GM21737 (cell line): ENCODE measurements around the gene ALDH3B2.
"Not testable (repeated sequence)": the region's sequence is repeated elsewhere in the genome, so short reads cannot be mapped to it uniquely, and the experiment has no call there.

Source experiments
- ATAC-seq: cut with Tn5 transposase; IDR thresholded peaks from one replicate; pipeline ENCODE4 v1.9.1; 2021; ENCODE audit warnings: mild to moderate bottlenecking, moderate library complexity; ENCODE audit not compliant: unreplicated experiment

ALDH3B2 gene

DNA sequence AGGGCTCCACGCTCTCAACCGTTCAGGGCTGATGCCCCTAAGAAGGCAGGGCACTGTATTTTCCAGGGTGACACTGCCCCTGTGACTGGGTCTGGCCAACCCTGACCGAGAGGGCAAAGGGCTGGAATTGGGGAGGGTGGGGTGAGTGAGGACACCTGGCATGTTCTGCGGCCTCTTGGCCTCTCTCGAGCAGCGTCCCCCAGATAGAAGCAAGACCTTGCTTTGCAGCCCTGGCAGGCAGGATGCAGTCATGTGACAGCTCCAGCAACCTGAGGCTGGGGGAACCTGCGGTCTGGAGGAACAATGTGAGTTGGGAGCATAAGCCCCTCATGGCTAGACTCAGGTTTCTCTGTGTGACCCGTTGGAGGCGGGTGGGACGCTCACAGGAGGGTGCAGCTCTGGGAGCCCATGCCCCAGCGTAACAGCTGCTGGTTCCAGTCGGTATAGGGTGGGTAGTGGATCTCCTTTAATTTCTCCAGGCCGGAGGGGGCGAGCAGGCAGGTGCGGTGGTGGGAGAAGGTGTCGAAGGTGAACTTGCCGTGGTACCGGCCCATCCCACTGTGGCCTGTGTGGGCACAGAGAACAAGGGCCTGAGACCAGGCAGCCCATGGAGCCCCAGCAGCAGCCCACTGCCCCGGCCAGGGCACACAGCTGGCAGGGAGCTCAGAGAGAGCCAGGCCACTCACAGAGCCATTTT is 11.4 kb downstream of the ALDH3B2 start:
- no peak for ATAC-seq

DNA sequence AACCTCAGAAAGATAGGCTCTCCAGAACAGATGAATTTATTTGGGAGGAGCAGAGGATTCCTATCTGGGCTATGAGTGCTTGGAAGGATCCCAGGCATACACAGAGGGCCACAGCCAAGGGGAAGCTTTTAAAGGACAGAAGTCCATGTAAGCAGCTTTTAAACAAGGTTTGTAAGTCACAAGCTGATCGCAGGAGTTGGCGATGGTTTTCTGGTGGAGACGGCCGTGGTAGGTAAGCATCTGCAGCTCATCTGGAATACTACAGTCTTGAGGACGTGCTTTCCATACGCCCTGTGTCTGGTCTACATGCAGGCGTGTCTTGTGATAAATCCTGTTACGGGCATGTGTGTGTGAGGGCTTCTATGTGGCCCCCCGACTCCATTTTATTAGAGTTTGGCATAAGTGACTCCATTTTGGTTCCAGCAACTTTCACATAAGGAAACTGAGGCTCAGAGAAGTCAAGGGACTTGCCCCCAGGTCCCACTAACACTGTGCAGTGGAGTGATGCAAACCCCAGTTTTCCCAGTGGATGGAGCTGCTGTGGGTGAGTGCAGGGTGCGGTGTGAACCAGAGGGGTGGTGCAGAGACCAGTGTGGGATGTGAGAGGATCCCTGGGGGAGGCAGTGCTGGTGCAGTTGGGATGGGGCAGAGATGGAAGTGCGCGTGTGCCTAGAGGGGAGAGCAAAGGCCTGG is 12.1 kb downstream of the ALDH3B2 start:
- ATAC-seq: no peak

DNA sequence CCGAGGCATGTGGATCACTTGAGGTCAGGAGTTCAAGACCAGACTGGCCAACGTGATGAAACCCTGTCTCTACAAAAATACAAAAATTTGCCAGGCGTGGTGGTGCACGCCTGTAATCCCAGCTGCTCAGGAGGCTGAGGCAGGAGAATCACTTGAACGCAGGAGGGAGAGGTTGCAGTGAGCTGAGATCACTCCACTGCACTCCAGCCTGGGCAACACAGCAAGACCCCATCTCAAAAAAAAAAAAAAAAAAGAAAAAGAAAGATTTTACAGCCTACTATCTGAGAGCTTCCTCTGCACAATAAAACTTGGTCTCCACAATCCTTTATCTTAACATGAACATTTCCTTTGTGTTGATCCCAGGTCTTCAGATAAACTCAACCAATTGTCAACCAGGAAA is 13.7 kb downstream of the ALDH3B2 start:
- not testable (repeated sequence) for ATAC-seq

DNA sequence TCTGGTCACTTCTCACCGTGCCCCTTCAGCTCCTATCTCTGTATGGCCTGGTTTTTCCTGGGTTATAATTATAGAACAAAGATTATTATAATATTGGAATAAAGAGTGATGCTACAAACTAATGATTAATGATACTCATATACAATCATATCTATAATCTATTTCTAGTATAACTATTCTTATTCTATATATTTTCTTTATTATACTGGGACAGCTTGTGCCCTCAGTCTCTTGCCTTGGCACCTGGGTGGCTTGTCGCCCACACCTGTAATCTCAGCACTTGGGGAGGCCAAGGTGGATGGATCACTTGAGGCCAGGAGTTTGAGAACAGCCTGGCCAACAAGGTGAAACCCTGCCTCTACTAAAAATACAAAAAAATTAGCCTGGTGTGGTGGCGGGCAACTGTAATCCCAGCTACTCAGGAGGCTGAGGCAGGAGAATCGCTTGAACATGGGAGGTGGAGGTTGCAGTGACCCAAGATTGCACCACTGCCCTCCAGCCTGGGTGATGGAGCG is 14.7 kb downstream of the ALDH3B2 start:
- not testable (repeated sequence) for ATAC-seq

DNA sequence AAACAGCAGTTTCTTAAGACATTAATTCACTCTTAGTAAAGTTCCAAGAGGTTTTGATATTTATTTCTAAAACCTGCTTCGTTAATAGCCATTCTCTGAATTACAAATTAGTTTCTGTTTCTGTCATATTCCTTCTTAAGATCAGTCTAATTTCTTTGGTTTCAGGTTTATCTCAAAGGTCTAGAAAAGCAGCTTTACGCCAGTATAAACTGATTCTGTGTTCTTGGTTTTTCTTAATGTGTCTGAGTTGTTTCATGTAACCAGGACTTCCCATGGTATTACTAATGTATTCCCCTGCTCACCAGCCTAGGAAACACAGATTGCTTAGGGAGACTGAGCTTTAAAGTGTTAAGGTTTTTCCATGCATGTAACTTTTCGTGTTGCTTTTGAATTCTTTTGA is 17.1 kb downstream of the ALDH3B2 start:
- ATAC-seq: no peak

DNA sequence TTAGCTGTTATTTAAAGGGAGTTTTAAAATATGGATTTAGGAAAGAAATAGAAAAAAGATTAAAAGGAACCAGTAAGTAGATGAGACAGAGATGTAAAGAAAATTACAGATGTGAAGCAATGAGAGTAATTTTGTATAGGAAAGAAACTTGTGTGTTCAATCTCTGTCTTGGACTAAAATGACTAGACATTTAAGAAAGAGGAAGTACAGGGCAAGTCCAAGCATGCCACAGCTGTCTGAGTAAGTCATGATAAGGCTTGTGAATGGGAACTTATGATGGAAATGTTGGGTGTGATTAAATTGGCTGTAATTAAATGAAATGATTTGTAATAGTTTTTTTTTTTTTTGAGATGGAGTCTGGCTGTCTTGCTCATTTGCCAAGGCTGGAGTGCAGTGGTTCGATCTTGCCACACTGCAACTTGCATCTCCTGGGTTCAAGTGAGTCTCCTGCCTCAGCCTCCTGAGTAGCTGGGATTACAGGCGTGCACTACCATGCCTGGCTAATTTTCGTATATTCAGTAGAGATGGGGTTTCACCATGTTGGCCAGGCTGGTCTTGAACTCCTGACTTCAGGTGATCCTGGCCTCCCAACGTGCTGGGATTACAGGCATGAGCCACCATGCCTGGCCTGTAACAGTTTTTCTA is 18.0 kb downstream of the ALDH3B2 start:
- no peak for ATAC-seq

DNA sequence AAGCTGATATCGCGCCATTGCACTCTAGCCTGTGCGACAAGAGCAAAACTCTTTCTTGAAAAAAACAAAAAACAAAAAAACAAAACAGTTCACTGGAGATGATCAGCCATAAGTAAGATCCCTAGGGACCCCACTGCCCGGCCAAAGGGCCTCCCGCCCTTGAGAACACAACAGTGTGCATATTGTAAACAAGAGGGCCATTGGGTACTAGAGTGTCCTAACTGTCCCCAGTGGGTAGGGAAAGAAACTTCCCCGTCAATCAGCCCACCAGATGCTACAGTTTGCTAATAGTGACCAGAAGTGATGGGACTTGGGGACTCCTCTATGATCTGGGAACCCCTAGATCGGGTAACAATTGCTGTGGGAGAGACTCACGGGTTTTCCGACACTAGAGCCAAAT is 20.2 kb downstream of the ALDH3B2 start:
- ATAC-seq: no peak

DNA sequence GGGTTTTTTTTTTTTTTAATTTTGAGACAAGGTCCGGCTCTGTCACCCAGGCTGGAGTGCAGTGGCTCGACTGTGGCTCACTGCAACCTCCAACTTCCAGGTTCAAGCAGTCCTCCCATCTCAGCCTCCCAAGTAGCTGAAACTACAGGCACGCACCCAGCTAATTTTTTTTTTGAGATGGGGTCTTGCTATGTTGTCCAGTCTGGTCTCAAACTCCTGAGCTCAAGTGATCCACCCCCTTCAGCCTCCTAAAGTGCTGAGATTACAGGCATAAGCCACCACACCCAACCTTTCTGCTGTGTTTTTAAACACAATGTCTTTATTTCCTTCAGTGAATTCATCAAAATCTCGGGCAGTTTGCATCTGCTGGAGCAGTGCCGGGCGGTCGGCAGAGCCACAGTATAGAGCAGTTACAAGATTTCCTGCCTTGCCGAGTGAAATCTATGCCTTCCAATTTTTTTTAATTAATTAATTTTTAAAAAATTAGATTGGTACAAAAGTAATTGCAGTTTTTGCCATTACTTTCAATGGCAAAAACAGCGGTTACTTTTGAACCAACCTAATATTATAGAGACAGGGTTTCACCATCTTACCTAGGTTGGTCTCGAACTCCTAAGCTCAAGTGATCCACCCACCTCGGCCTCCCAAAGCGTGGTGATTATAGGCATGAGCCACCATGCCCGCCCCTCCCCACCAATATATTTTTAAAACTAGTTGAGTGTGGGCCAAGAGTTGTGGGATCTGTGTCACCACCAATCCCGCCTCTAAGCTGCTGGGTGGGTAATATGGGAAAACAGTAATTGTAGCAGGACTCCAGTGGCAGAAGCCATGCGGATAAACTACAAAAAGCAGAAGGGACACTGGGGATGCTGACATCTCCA is 21.2 kb downstream of the ALDH3B2 start:
- ATAC-seq: no peak

DNA sequence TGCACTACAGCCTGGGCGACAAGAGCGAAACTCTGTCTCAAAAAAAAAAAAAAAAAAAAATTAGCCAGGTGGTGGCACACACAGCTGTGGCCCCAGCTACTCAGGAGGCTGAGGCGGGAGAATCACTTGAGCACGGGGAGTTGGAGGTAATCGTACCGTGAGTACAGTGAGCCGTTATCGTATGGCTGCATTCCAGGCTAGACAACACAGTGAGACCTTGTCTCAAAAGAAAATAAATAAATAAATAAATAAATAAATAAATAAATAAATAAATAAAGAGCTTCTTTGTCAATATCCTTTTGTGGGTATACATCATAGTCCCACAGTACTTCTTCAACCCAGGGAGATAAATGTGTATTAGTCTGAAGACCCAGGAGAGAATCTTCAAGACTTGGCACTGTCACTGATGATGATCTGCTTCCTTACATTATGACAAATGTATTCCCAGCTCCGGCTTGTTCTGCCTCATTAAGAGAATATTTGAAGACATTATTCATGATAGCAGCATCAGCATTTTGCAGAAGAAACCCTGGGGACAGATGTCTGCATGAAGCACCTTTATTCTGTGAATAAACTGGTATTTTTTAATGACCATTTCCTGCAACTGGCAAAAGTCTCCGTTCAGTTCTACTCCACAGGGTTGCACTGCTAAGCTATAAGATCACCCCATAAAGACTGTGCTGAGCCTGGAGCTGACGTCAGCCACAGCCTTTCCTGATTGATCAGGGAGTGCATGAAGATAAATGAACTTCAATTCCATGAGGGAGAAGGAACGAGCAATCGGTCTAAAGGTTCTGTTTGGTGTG is 22.2 kb downstream of the ALDH3B2 start:
- ATAC-seq: no peak

DNA sequence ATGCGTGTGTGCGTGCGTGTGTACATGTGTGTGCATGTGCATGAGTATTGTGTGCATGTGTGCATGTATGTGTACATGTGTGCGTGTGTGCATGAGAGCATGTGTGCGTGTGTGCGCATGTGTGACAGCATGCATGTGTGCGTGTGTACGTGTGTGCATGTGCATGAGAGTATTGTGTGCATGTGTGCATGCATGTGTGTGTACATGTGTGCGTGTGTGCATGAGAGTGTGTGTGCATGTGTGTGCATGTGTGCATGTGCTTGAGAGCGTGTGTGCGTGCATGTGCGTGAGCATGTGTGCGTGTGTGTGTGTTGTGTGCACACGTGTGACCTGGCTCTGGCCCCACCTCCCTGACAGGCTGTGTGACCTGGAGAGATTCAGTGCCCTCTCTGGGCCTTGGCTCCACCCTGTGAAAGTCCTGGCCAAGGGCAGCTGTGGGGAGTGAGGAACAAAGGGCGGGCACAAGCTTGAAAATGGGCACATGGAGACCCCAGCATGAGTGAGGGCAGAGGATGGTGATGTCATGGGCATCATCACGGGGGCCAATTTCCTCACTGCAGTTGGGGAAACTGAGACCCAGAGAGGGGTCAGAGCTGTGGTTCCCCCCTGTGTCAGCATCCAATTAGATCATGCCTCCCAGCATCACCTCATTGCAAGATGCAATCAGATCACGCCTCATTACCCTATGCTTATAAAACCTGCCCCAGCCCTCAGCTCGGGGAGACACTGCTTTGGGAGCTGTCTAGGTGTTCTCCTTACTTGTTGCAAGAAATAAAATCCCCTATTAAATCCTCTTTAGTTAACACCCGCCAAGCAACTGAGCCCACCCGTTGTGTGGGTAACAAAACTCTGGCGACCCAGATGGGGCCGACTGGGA is 24.6 kb downstream of the ALDH3B2 start:
- ATAC-seq: no peak

DNA sequence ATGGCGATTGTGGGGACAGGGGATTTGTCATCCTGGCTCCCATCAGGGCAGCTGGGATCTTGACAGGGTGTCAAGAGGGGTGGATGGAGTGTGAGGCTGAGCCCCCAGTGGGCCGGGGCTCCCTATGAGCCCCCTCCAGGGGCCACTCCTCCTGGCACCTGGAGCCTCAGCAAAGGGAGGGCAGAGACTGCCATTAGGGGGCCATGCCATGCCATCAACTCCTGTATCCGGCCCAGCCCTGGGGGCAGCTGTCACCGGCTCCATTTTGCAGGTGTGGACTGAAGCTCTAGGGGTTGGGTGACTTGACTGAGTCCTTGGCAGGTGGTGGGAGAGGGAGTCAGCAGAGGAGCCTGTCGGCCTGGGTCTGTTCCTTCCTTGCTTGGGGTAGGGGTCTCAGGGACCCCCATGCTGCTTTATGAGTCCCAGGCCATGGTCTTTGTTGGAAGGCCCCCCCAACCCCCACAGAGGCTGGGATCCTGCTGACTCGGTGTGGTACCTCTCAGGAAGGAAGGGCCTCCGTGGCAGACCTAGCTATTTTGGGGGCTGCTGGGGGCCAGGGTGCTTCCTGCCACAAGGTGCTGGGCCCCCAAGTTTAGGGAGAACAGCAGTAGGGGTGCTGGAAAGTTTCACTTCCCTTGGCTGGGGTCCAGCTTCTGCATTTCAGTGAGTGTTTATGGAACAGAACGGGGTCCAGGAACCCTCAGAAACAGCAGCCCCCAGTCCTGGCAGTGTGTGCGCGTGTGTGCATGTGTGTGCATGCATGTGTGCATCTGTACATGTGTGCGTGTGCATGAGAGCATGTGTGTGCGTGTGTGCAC is 25.4 kb downstream of the ALDH3B2 start:
- ATAC-seq: no peak

DNA sequence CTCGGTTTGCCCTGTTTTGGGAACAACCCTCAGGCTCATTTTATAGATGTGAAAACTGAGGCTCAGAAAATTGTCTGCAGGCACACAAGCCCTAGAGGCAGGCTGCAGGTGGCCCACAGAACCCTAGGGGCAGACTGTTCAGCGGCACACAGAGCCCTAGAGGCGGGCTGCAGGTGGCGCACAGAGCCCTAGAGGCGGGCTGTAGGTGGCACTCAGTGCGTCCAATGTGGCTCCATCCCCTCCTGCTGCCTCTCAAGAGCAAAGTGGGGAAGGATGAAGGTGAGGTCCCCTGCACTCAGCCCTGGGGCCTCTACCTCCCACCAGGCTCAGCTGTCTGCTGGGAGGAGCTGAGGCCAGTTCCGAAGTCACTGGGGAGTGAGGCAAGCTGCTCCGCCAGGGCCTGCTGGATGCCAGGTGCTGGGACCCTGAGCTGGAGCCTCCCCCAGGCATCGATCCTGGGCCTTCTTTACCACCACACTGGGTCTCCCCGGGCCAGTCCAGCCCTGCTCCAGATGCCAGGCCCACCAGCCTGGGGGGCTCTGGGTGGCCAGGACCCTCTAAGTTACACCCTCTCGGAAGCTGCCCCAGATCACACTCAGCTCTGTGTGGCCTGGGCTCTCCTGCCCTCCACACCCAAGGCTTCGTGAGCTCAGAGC is 26.2 kb downstream of the ALDH3B2 start:
- peak; percentile 57 for ATAC-seq

DNA sequence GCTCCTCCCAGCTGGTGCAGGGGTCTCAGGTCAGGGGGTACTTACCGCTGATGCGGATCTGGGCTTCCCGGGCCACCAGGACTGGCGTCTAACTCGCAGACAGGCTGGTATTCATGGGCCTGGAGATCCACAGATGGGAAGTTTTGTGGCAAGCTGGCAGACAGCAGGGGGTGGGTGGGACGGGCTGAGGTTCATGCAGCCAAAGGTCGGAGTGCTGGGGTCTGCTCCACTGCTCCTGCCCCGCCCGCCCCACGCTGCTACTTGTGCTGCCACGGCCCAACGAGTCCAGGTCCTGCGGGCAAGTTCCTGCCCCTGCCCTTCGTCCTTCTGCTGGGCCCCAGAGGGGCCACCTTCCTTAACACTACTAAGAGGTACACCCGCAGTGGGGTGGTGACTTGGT is 27.0 kb downstream of the ALDH3B2 start:
- no peak for ATAC-seq

DNA sequence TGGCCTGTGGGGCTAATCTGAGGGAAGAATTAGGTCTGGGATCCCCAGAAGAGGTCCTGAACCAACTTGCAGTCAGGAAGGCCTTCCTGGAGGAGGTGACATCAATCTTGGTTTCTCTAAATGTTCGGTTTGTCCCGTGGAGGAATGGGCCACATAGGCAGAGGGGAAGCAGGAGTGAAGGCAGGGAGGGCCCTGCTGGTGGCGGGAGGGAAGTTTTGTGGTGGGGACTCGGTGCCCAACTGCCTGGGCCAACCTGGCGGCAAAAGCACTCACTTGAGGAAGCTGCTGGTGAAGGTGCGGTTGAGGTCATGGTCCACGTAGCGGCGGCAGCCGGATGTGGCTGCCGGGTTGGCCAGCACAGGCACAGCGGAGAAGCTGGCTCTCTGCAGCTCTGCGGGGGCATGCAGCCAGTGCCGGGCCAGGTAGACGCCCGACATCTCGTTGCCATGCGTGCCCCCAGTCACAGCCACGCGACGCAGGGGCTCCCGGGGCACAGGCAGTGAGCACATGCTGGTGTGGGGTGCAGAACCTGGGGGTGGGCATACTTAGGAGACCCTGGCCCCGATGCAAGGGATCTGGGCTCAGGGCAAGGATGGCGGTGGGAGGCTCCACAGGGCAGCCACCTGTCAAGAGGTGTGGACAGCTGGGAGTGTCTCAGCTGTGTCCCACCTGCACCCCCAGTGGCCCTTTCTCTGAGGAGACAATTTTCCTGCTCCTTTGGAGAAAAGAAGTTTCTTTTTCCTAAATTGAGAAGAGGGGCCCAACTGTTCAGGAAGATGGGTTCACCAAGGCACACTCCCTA is 27.7 kb downstream of the ALDH3B2 start:
- ATAC-seq: no peak

DNA sequence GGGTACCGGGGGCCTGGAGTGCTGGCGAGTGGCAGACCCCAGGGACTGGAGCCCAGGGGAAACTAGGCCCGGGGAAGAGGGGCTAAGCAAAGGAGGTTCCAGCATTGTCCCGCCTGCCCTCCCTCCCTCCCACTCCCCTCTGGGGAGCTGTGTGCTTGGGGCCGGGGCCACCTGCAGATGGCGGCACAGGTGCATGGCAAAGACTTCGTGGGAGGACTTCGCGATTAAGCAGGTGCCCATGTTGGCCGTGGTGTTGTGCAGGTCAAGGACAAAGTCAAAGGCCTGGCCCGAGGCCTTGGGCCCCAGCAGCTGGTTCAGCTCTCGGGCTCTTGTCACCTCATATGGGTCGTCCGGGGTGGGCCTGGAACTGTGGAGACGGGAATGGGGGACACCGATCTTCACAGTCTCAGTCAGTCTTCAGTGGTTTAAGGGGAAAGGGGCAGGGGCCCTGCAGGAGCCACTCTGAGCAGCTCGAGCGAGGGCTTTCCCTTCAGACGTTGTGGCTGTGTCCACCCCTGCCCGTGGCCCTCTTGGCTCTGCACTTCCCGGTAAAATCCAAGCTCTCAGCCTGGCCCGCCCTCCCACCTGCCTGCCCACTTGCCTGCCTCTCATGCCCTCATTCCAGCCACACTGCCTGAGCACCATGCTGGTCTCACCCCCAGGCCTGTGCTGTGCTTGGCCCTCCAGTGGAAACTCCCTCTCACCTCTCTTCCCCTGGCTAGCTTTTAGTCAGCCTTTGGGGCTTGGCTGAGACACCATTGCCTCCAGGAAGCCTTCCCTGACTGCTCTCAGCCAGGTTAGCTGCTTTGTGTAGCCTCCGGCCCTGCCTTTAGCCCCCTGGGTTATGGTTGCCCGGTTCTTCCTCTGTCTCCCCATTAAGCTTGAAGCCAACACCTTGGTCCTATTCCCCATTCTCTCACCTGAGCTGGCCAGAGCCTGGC is 28.6 kb downstream of the ALDH3B2 start:
- ATAC-seq: no peak
